K562 (cell line): ENCODE results near the gene KRTAP4-8.

Experiments
- CTCF ChIP-seq, 3 experiments: IDR thresholded peaks in 2 of 3; conservative IDR thresholded peaks in 1 of 3; 2 replicates each; pipeline ENCODE4 v1.5.1; 2011 to 2012; ENCODE audit warnings: low read length in 3 of 3, mild to moderate bottlenecking in 3 of 3, control low read depth in 2 of 3, improper control_type of control experiment in 1 of 3, inconsistent platforms in 1 of 3, low read depth in 1 of 3, mixed read lengths in 1 of 3, moderate library complexity in 1 of 3; ENCODE audit not compliant: insufficient read depth in 2 of 3
- EP300 ChIP-seq: IDR thresholded peaks from 2 replicates; pipeline ENCODE4 v1.6.1; 2012; ENCODE audit warnings: low read length, improper control_type of control experiment
- HINFP ChIP-seq: fragments of 450-650 bp; conservative IDR thresholded peaks from 2 replicates; pipeline ENCODE4 v1.6.1; 2016; ENCODE audit warnings: missing genetic modification characterization, low read depth, mild to moderate bottlenecking, control low read depth, missing compliant biosample characterization
- NFIC ChIP-seq: fragments of 450-650 bp; IDR thresholded peaks from 2 replicates; pipeline ENCODE4 v1.6.1; 2017; ENCODE audit warnings: mild to moderate bottlenecking, inconsistent platforms
- POLR2A ChIP-seq: fragments of 450-650 bp; conservative IDR thresholded peaks from 2 replicates; pipeline ENCODE4 v1.6.1; 2016
- RAD21 ChIP-seq, 2 experiments: fragments of 250-450 bp in 1 of 2; fragments of 450-650 bp in 1 of 2; sonication (Bioruptor Pico) in 1 of 2; formaldehyde crosslinking in 1 of 2; IDR thresholded peaks in 1 of 2; conservative IDR thresholded peaks in 1 of 2; 2 replicates each; pipeline versions ENCODE4 v1.4.0 to v1.8.0; 2020 to 2022; ENCODE audit warnings: mild to moderate bottlenecking in 2 of 2, moderate library complexity in 1 of 2
- SMARCB1 ChIP-seq: IDR thresholded peaks from 2 replicates; pipeline ENCODE4 v1.6.1; 2011; ENCODE audit warnings: improper control_type of control experiment, low read depth; ENCODE audit not compliant: insufficient read length
- TAF1 ChIP-seq: IDR thresholded peaks from 2 replicates; pipeline ENCODE4 v1.6.1; 2011; ENCODE audit warnings: mild to moderate bottlenecking, low read length, moderate library complexity; ENCODE audit not compliant: insufficient read depth, control insufficient read depth, severe bottlenecking; ENCODE audit errors: extremely low read depth
- TARDBP ChIP-seq: fragments of 450-650 bp; IDR thresholded peaks from 2 replicates; pipeline ENCODE4 v1.6.1; 2016
- TEAD2 ChIP-seq: fragments of 450-650 bp; IDR thresholded peaks from 2 replicates; pipeline ENCODE4 v1.6.1; 2016; ENCODE audit warnings: missing genetic modification characterization, control low read depth, missing compliant biosample characterization
- ZNF121 ChIP-seq: sonication (generic); formaldehyde crosslinking; conservative IDR thresholded peaks from 2 replicates; pipeline ENCODE4 v1.8.0; 2022; ENCODE audit warnings: missing genetic modification reagents
- ZNF253 ChIP-seq: fragments of 250-450 bp; sonication (Bioruptor Pico); conservative IDR thresholded peaks from 2 replicates; pipeline ENCODE4 v1.6.1; 2021; ENCODE audit warnings: mild to moderate bottlenecking
- ZNF79 ChIP-seq: fragments of 250-450 bp; sonication (Bioruptor Pico); IDR thresholded peaks from 2 replicates; pipeline ENCODE4 v1.4.0; 2020; ENCODE audit warnings: low read depth, mild to moderate bottlenecking, moderate library complexity
- TF ChIP-seq, protein P1 (sequence below): sonication (generic); formaldehyde crosslinking; IDR thresholded peaks from 2 replicates; pipeline ENCODE4 v1.8.1; 2022; ENCODE audit warnings: missing genetic modification reagents

DNA sequence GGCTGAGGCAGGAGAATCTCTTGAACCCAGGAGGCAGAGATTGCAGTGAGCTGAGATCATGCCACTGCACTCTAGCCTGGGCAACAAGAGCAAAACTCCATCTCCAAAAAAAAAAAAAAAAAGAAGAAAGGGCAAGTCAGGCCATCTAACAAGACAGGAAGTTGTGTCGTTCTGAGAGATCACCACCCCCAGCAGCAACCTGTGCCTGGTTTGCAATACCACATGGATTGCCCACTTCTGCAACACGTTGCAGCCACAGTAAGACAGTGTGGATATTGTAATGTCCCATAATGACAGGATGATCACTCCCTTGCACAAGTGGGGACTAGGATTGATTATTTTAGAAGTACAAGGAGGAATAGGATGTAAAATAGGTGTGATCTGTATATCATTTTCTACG lies 28.9 kb downstream of the KRTAP4-8 start:
- TF ChIP-seq CTCF (IDR thresholded peaks at IDR 0.05 in 2 of 3, conservative IDR thresholded peaks at IDR 0.05 in 1 of 3; ENCODE audit: insufficient read depth in 2 of 3, low read depth in 1 of 3, low read length in 3 of 3) (no peak), RAD21 (CRISPR knock-in tag; conservative IDR thresholded peaks at IDR 0.05 in 1 of 2, IDR thresholded peaks at IDR 0.05 in 1 of 2) (no peak), EP300 (no peak), ZNF79 (CRISPR knock-in tag) (no peak), POLR2A (no peak), HINFP (tag) (no peak), TARDBP (no peak), NFIC (no peak), ZNF253 (CRISPR knock-in tag) (no peak), TEAD2 (no peak), ZNF121 (CRISPR knock-in tag) (no peak), TAF1 (no peak), SMARCB1 (no peak)
- TF ChIP-seq, protein P1, sequence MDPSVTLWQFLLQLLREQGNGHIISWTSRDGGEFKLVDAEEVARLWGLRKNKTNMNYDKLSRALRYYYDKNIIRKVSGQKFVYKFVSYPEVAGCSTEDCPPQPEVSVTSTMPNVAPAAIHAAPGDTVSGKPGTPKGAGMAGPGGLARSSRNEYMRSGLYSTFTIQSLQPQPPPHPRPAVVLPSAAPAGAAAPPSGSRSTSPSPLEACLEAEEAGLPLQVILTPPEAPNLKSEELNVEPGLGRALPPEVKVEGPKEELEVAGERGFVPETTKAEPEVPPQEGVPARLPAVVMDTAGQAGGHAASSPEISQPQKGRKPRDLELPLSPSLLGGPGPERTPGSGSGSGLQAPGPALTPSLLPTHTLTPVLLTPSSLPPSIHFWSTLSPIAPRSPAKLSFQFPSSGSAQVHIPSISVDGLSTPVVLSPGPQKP, result no peak
